Osteoblast (primary cell): ENCODE data around the gene CELF4. TPM values are rescaled to one million over a fixed set of nuclear protein-coding genes. Genes with fewer than 3 reads are reported as not detected.

Source experiments
- DNase-seq: peaks from one replicate; pipeline ENCODE4 v3.0.0; 2011; ENCODE audit warnings: low spot score, mixed read lengths; ENCODE audit not compliant: insufficient read length; ENCODE audit errors: missing footprints
- H2AFZ ChIP-seq: 2 replicates; pipeline ENCODE4 v1.6.0; 2011; ENCODE audit warnings: mild to moderate bottlenecking, low read length
- H3K27ac ChIP-seq: 2 replicates; pipeline ENCODE4 v1.5.1; 2011; ENCODE audit warnings: mild to moderate bottlenecking, low read depth, low read length, moderate library complexity
- H3K27me3 ChIP-seq: 2 replicates; pipeline ENCODE4 v1.6.0; 2012; ENCODE audit warnings: mild to moderate bottlenecking, control low read depth, inconsistent platforms, low read length, moderate library complexity; ENCODE audit not compliant: insufficient read depth
- H3K36me3 ChIP-seq: 2 replicates; pipeline ENCODE4 v1.5.1; 2011; ENCODE audit warnings: mild to moderate bottlenecking, low read length, control low read depth, moderate library complexity; ENCODE audit not compliant: insufficient read depth
- H3K4me1 ChIP-seq: 2 replicates; pipeline ENCODE4 v1.5.1; 2011; ENCODE audit warnings: mild to moderate bottlenecking, low read length, control low read depth, moderate library complexity; ENCODE audit not compliant: insufficient read depth
- H3K4me2 ChIP-seq: 2 replicates; pipeline ENCODE4 v1.6.0; 2011; ENCODE audit warnings: mild to moderate bottlenecking, low read length; ENCODE audit not compliant: insufficient read depth
- H3K4me3 ChIP-seq: fragments of 200-600 bp; sonication (generic); 3 replicates; pipeline ENCODE4 v1.5.1; 2012; ENCODE audit warnings: mild to moderate bottlenecking, low read length, inconsistent platforms; ENCODE audit not compliant: insufficient read depth
- H3K79me2 ChIP-seq: 2 replicates; pipeline ENCODE4 v1.6.0; 2012; ENCODE audit warnings: mild to moderate bottlenecking, low read length, control low read depth, inconsistent platforms; ENCODE audit not compliant: insufficient read depth
- H3K9me3 ChIP-seq: 2 replicates; pipeline ENCODE4 v1.5.1; 2011; ENCODE audit warnings: low read depth, low read length, control low read depth
- H4K20me1 ChIP-seq: 2 replicates; pipeline ENCODE4 v1.6.0; 2012; ENCODE audit warnings: mild to moderate bottlenecking, low read length, control low read depth; ENCODE audit not compliant: insufficient read depth
- total RNA-seq: library from RNA; depleted of rRNA; stranded (reverse); fragments of >200 nt; gene quantifications from 2 replicates; pipeline ENCODE4 v1.2.3, GENCODE V29; 2012
- TF ChIP-seq, protein P1 (sequence below): IDR thresholded peaks from 2 replicates; pipeline ENCODE4 v1.5.1; 2011; ENCODE audit warnings: mild to moderate bottlenecking, low read depth, low read length, moderate library complexity; ENCODE audit errors: extremely low read depth

Gene CELF4
- total RNA-seq, 1 donor, result not detected

DNA sequence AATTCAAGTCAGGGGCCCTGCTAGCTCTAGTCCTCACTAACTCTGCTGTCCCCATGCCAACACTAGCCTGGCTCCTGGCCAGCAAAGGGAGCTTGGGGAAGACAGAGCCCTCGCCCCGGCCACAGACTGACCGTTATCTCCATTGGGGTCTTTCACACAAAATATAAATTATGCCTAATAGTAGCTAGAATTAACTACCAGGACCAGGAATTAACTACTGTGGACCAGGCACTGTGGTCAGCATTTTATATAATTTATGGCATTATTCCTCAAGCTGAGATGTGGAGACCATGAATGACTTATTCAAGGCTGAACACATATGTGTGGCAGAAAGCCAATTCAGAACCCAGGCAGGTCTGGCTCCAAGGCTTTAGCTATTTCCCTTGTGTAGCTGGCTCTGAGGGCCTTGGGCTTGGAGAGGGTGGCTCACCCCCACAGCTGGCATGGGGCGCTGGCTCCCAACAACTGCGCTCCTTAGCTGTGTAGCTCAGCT, 49.2 kb downstream of the CELF4 start:
- Histone ChIP-seq H2AFZ (no peak overlapping the region), H3K79me2 (no peaks in the 10 kb centered on the region), H3K4me1 (no peaks in the 10 kb centered on the region), H3K4me2 (no peak overlapping the region), H3K36me3 (no peaks in the 10 kb centered on the region), H3K27ac (no peak overlapping the region), H4K20me1 (no peaks in the 10 kb centered on the region), H3K9me3 (no peaks in the 10 kb centered on the region), H3K27me3 (no peaks in the 10 kb centered on the region), H3K4me3 (no peak overlapping the region)
- DNase-seq, result no peak
- TF ChIP-seq, protein P1, sequence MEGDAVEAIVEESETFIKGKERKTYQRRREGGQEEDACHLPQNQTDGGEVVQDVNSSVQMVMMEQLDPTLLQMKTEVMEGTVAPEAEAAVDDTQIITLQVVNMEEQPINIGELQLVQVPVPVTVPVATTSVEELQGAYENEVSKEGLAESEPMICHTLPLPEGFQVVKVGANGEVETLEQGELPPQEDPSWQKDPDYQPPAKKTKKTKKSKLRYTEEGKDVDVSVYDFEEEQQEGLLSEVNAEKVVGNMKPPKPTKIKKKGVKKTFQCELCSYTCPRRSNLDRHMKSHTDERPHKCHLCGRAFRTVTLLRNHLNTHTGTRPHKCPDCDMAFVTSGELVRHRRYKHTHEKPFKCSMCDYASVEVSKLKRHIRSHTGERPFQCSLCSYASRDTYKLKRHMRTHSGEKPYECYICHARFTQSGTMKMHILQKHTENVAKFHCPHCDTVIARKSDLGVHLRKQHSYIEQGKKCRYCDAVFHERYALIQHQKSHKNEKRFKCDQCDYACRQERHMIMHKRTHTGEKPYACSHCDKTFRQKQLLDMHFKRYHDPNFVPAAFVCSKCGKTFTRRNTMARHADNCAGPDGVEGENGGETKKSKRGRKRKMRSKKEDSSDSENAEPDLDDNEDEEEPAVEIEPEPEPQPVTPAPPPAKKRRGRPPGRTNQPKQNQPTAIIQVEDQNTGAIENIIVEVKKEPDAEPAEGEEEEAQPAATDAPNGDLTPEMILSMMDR, result no peak

DNA sequence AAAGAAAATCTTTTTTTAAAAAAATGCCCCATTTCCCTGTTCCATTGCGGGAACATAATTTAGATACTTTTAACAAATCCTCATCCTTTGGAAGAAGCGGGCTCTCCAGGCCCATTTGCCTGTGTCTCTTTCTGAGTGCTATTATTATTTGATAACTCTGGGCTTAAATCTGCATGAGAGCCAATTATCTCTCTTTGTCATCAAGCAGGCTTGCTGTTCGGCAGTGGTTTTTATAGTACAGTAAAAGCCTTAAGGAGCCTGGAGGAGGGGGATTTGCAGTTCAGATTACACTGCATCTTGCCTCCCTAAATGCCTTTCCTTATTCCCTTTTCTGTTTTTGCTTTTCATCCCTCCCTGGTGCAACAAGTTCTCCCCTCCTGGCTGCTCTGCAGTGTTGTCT, 50.6 kb downstream of the CELF4 start:
- Histone ChIP-seq H4K20me1 (no peaks in the 10 kb centered on the region), H3K9me3 (no peaks in the 10 kb centered on the region), H3K4me2 (no peak overlapping the region), H2AFZ (no peak overlapping the region), H3K79me2 (no peaks in the 10 kb centered on the region), H3K4me1 (no peaks in the 10 kb centered on the region), H3K4me3 (no peak overlapping the region), H3K27ac (no peak overlapping the region), H3K27me3 (no peaks in the 10 kb centered on the region), H3K36me3 (no peaks in the 10 kb centered on the region)
- no peak for DNase-seq
- TF ChIP-seq, protein P1, result no peak

DNA sequence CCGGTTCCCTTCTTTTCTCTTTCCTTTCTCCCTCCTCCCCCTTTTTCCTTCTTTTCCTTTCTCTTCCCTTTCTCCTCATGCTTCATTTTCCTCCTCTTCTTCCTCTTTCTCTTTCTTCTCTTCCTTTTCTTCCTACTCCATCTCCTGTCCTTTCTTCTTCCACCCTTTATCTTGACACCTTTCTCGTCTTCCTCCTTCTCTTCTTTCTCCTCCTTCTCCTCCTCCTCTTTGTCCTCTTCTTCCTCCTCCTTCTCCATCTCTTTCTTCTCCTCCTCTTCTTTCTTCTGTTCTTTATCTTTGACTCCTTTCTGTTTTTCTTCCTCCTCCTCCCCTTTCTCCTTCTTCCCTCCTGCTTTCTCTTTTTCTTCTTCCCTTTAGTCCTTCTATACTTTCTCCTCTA, 53.2 kb downstream of the CELF4 start:
- no peaks in the 10 kb centered on the region for H3K79me2 ChIP-seq
- no peaks in the 10 kb centered on the region for H3K9me3 ChIP-seq
- H3K27me3 ChIP-seq, result no peaks in the 10 kb centered on the region
- no peak overlapping the region for H3K27ac ChIP-seq
- no peaks in the 10 kb centered on the region for H3K4me1 ChIP-seq
- TF ChIP-seq, protein P1, result no peak
- no peaks in the 10 kb centered on the region for H4K20me1 ChIP-seq
- H3K4me2 ChIP-seq, result no peak overlapping the region
- no peak for DNase-seq
- H3K4me3 ChIP-seq, result no peak overlapping the region
- no peak overlapping the region for H2AFZ ChIP-seq
- no peaks in the 10 kb centered on the region for H3K36me3 ChIP-seq

DNA sequence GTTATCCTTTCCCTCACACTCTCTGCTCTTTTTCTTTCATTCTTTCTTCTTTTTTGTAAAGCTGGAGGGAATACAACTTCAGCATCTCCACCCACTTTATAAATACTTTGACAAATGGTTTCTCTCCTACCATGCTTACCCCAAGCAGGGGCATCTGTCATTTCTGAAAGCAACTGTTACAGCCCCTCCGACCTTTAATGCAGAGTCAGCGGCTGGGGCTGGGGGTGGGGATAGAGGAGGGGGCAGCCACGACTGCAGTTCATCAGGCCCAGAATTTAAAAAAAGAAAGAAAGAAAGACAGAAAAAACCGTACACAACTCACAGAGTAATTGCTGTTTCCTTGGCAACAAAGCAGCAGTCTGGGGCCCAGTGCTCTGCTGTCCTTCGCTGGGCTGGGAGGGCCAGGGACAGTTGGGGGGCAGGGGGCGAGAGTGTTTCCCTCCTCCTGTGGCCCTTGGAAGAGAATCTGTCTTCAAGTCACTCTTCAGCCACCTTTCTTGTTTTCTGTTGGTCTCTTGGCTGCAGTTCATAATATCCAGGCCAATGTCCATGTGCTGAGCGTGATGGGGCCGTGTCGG, 53.8 kb downstream of the CELF4 start:
- H3K27me3 ChIP-seq, result no peaks in the 10 kb centered on the region
- H3K4me1 ChIP-seq, result no peaks in the 10 kb centered on the region
- H3K36me3 ChIP-seq, result no peaks in the 10 kb centered on the region
- no peak overlapping the region for H3K4me2 ChIP-seq
- no peak for DNase-seq
- H3K27ac ChIP-seq, result no peak overlapping the region
- H3K4me3 ChIP-seq, result no peak overlapping the region
- TF ChIP-seq, protein P1, result no peak
- H4K20me1 ChIP-seq, result no peaks in the 10 kb centered on the region
- H2AFZ ChIP-seq, result no peak overlapping the region
- no peaks in the 10 kb centered on the region for H3K79me2 ChIP-seq
- no peaks in the 10 kb centered on the region for H3K9me3 ChIP-seq
